SHP77 (cell line): Measurements from ENCODE around the gene TICRR.
"Not testable (repeated sequence)": the region's sequence is repeated elsewhere in the genome, so short reads cannot be mapped to it uniquely, and the experiment has no call there.

ENCODE experiments used
- DNase-seq, 2 experiments: peaks; one replicate each; lab custom pipeline; 2025; lab: John Stamatoyannopoulos, UW

TICRR gene, protein sequence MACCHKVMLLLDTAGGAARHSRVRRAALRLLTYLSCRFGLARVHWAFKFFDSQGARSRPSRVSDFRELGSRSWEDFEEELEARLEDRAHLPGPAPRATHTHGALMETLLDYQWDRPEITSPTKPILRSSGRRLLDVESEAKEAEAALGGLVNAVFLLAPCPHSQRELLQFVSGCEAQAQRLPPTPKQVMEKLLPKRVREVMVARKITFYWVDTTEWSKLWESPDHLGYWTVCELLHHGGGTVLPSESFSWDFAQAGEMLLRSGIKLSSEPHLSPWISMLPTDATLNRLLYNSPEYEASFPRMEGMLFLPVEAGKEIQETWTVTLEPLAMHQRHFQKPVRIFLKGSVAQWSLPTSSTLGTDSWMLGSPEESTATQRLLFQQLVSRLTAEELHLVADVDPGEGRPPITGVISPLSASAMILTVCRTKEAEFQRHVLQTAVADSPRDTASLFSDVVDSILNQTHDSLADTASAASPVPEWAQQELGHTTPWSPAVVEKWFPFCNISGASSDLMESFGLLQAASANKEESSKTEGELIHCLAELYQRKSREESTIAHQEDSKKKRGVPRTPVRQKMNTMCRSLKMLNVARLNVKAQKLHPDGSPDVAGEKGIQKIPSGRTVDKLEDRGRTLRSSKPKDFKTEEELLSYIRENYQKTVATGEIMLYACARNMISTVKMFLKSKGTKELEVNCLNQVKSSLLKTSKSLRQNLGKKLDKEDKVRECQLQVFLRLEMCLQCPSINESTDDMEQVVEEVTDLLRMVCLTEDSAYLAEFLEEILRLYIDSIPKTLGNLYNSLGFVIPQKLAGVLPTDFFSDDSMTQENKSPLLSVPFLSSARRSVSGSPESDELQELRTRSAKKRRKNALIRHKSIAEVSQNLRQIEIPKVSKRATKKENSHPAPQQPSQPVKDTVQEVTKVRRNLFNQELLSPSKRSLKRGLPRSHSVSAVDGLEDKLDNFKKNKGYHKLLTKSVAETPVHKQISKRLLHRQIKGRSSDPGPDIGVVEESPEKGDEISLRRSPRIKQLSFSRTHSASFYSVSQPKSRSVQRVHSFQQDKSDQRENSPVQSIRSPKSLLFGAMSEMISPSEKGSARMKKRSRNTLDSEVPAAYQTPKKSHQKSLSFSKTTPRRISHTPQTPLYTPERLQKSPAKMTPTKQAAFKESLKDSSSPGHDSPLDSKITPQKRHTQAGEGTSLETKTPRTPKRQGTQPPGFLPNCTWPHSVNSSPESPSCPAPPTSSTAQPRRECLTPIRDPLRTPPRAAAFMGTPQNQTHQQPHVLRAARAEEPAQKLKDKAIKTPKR (N-terminal part only)

DNA sequence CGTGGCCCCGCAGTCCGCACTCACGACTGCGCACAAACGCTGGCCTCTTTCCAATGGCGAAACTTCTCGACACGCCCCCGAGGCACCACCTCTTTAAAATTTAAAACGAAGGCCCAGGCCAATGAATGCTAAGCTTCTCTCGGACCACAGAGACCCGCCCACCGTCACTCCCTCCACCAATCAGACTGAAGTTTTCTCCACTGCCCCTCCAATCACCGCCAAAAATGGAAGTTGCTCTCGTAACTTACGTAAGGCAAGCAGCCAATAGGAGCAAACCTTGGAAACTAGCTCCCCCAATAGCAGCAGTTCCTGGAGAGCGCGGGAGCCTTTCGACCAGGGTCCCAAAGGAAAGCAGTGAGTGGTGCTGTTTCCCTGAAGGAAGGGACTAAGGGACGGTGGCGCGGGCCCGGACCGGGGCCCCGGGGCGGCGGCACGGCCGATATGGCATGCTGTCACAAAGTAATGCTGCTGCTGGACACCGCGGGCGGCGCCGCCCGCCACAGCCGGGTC lies at the start of gene TICRR:
Gene TICRR (plus strand): TSS at position 324 of the 510 bp plus-strand sequence. CDS start 118 bp downstream, at position 442.
- peak; percentile 99 for DNase-seq

DNA sequence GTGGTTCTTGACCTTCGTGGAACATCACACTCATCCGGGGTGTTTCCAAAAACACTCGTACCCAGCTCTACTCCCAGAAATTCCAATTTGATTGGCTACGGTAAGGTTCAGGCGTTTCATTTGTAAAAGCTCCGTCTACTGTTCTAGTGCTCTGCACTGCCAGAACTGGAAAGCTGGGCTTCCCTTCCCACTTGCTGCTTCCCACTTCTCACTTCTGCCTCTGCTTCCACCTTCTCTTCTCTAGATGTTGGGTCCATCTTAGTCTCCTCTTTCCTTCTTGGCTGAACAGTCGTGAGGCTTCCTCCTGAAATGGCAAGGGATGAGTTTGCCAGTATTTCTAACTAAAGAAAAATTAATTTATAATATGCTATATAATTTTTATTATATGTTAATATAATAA lies 49.1 kb upstream of the TICRR start:
- no peak for DNase-seq

DNA sequence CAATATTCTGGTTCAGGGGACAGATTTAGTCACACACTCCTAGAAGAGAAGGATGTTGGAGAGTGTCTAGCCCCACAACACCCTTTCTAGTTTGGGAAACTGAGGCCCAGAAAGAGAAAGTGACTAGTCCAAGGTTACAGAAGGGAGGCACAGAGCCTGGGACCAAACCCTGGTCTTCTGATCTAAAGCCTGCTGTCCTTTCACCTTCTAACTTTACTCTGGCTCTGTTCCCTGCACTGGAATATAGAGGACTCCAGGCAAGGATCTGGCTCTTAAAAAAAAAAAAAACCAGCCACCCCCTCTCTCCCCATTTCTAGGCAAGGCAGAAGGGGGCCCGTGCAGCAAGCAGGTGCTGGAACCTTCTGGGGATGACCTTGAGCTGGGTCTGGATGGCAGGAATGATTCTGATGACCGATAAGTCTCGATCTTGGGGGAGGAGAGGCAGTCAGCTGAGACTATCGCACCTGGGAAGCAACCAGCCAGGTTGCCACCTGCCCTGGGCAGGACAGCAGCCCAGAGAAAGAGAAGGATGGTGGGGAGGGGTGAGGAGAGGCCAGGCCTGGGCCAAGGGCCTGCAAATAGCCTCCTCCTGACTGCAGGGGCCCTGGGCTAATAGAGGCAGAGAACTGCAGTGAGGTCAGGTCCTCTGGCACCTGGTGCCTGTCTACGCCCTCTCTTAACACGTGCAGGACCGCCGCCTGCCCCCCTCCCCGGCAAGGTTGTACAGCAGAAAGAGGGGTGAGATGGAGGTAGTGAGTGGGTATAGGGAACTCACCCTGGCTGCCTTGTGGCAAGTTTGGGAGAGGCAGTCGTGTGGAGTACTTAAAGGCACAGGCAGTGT lies 48.4 kb upstream of the TICRR start:
- DNase-seq: no peak

DNA sequence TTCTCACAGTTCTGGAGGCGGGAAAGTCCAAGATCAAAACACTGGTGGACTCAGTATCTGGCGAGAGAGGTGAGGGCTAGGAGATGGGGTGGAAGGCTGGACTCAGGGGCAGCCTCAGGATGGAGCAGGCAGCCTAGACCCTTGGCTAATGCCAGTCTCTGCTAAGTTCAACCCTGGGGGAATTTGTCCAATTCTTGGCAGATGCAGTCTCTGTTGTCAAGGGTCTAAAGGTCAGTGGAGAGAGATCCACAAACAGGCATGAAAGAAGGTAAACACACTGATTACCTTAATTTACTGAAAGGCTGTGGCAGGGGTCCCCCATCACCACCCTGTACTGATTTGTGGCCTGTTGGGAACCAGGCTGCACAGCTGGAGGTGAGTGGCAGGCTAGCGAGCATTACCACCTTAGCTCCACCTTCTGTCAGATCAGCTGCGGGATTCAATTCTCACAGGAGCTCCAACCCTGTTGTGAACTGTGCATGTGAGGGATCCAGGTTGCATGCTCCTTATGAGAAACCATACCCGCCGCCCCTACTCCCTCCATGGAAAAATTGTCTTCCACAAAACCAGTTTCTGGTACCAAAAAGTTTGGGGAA lies 46.4 kb upstream of the TICRR start:
- no peak for DNase-seq

DNA sequence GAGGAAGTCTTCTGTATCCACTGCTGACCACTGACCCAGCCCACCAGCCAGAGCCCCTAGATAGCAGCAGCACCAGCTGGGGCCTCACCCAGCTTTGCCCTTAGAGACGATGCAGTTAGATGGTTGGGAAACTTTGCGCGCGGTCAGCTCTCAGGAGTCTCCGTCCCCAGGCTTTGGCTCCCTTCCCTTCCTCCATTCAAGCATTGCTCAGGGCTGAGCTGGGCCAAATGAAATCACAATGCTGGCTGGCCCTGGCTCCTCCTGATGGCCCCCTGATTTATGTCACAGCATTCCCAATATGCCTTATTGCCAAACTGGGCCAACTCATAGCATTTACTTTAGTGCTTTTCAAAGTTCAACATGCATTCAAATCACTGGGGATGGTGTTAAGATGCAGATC lies 44.3 kb upstream of the TICRR start:
- no peak for DNase-seq

DNA sequence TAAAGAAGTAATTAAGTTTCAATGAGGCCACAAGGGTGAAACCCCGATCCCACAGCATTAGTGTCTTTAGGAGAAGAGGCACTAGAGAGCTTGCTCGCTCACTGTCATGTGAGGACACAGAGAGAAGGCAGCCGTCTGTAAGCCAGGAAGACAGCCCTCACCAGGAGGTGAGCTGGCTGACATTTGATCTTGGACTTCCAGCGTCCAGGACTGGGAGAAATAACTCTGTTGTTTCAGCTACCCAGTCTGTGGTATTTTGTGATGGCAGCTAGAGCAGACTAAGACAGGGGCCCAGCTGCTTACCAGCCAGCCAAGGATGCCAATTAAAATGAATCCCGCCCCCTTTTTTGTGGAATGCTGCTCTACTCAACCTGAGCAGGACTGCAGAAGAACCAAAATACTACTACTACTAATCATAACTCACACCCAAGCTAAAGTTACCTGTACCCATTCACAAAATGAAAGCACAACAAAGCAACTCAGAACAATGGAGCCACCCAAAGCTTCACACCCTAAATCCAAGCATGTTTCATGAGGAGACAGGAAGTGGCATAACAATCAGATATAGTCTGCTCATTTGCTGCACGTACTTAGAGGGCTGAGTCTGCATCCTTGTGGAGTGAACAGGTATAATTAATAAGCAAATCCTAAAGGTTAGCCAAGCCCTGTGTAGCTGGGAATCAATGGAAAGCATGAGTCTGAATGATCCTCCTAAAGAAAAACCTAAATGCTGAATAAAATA lies 43.3 kb upstream of the TICRR start:
- DNase-seq: no peak

DNA sequence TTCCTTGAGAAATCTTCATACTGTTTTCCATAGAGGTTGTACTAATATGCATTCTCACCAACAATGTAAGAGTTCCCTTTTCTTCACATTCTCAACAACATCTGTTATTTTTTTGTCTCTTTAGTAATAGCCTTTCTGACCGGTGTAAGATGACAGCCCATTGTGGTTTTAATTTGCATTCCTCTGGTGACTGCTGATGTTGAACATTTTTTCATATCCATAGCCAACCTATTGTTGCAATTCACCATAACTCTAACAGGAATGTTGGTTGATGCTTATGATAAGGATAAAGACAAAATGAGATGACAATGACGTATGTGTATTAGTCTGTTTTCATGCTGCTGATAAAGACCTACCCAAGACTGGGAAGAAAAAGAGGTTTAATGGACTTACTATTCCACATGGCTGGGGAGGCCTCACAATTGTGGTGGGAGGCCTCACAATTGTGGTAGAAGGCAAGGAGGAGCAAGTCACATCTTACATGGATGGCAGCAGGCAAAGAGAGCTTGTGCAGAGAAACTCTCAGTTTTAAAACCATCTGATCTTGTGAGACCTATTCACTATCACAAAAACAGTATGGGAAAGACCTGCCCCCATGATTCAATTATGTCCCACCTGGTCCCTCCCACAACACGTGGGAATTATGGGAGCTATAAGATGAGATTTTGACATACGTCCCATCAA lies 41.3 kb upstream of the TICRR start:
- DNase-seq: no peak

DNA sequence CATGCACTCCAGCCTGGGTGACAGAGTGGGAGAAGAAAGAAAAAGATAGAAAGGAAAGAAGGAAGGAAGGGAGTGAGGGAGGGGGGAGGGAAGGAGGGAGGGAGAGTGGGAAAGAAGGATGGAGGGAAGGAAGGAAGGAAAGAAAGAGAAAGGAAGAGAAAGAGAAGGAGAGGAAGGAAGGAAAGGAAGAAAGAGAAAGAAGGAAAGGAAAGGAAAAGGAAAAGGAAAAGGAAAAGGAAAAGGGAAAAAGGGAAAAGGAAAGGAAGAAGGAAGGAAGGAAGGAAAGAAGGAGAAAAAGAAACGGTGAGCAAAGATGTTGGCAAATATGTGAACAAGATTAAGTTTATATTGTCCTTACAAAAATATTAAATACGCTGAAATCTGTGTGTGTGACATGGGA lies 36.2 kb upstream of the TICRR start:
- DNase-seq: no peak

DNA sequence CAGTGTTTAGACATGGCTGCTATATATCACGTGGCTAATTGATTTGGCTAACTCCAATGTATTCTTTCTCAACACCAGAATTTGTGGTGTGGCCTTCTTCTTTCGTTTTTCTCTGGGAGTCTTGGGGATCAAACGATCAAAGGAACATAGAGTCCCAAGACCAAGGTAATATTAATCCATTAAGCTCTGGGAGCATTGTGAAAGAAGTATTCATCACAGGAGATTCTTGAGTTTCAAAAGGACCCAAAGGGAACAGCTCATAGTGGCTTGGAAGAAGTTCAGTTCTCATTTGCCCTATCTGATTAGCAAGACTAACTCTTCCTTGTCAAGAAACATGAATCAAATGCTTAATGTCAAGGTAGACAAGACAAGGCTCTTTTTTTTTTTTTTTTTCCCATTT lies 32.9 kb upstream of the TICRR start:
- no peak for DNase-seq

DNA sequence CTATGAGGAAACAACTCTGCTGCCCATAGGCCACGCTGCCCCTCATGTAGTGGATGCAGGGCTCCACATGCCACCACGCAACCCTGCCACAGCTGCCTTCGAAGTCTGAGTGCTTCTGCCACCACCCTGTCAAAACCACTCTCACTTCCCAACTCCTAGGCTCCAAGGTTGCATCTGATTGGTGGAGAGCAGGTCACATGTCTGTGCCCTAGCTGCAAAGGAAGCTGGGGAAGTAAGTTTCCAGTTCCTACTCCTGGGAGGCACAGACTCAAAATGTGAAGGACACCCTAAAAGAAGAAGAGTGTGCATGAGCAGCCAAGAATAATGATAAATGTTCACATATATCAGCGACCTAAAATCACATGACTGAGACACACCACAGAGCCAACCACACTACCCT lies 31.9 kb upstream of the TICRR start:
- no peak for DNase-seq

DNA sequence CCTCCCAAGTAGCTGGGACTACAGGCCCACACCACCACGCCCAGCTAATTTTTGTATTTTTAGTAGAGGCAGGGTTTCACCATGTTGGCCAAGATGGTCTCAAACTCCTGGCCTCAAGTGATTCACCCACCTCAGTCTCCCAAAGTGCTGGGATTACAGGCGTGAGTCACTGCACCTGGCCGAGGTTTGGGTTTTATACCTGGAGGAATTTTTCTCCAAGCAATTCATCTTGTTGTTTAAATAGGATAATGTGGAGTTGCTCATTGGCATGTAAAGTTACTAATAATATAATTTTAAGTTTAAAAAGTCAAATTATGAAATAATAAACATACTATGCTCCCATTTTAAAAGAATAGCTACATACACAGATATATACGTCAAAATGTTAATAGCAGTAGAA lies 26.1 kb upstream of the TICRR start:
- not testable (repeated sequence) for DNase-seq

DNA sequence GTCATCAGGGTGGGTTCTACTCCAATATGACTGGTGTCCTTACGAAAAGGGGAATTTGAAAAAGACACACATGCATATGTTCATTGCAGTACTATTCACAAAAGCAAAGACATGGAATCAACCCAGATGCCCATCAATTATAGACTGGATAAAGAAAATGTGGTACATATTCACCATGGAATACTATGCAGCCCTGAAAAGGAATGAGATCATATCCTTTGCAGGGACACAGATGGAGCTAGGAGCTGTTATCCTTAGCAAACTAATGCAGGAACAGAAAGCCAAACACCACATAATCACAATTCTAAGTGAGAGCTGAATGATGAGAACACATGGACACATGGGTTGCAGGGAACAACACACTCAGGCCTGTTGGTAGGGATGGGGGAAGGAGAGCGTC lies 24.8 kb upstream of the TICRR start:
- no peak for DNase-seq

DNA sequence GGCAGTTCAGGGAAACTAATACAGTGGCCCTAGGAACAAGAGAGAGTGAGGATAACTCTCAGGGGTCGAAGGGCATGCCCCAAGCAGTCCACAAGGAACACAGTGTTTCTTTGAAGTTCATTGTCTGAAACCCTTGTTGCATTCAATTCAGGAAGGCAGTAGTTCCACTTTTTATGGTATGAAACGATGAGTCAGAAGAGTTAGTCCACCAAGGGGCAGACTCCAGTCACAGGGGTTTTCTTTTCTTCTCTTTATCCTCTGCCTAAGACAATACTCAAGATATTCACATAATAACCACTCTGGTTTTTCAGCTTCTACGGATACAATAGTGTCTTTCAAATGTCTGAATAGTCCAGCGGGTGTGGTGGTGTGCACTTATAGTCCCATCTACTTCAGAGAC lies 23.7 kb upstream of the TICRR start:
- no peak for DNase-seq

DNA sequence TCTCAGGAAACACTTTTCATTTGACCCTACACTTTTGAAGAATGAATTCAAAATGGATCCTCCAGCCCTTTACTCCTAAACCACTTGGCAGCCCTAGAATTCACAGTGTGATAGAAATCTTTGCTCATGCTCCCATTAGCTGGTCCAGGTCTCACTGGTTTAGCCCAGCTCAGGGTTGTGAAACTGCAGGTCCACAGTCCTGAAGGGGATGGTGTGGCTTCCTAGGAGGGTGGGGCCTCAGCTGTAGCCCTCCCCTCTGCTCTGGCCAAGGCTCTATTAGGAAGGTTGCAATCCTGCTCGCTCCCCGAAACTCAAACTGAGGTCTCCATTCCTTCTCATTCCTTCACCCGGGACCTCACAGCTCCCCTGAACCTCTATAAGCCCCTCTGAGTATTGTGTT lies 21.6 kb upstream of the TICRR start:
- no peak for DNase-seq

DNA sequence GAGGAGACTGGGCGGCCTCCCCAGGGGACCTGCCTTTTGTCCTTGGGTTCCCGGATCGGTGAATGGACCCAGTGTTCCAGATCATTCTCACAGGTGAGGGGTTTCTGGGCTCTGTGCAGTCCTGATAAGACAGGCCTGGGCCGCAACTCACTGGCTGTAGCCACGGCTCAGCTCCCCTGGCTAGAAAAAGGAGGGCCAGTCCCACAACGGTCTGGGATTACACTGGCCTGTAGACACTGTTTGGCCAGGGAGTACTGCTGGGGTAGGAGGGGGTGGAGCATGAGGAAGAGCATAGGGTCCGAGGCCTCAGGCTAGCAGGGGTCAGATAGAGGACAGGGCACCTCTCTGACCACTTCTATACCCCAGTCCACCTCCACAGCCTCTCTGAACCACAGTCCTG lies 21.0 kb upstream of the TICRR start:
- no peak for DNase-seq

DNA sequence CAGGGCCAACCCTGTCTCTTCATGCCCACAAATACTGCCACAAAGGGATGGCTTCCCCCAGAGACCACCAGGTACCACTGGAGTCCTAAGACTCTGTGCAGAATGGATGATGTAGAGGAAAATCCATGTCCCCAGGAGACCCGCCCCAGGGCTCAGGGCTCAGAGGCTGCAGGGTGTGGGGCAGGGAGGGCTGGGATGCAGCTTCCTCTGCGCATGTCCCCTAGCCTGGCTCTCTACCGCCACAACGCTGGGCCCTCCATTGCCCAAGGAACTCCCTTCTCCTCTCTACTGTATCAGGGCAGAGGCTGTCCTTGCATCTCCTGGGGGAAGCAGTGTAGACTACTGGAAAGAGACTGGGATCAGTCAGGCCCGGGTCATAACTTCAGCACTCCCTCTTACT lies 19.5 kb upstream of the TICRR start:
- no peak for DNase-seq

DNA sequence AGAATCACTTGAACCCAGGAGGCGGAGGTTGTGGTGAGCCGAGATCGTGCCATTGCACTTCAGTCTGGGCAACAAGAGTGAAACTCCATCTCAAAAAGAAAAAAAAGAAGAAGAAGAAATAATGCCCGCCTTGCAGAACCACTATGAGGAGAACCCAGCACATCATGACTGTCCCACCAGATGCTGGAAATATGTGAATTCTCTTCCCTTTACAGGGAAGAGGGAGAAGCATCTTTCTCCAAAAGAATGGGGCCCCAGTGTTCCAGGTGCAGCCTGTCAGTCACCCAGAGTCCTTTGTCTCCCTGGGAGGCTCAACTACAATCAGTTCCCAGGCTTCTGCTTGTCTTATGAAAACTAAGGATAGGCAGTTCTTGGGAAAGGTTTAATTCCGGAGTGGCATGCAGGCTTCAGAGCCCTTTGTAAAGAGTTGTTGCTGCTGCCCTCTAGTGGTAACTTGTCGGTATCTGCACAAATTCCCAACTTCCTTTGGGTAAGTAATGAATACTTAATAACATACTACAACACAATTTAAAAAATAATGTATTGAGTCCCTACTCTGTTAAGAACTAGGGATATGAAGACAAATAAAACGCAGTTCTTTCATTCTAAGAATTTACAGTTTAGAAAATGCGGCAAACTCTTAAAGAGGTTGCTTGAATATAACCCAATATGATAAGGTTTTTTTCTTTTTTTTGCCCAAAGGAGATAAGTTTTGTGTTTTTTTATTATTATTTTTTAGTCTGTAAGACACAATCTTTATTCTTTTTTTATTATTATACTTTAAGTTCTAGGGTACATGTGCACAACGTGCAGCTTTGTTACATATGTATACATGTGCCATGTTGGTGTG lies 18.6 kb upstream of the TICRR start:
- peak; percentile 47 to 51 for DNase-seq

DNA sequence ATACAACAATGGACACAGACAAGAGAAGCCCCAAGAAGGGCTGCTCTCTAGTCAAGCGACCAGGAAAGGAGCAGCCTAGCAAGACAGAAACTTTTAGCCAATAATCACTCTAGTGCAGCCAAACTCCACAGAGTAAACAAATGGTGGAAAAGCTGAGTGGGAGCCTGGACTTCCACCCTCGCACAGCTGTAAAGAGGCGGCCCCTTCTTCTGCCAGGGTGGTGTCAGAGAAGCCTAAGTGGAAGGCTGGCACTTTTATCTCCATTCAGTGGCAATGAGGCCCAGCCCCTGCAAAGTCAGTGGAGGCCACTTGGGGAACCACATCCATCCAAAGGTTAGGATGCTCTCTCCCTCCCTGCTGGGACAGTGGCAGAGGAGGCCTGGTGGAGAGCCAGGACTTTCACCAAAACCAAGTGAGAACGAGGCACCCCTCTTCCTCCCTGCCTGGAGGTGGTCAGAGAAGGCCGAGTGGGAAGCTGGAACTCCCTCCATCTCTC lies 15.5 kb upstream of the TICRR start:
- DNase-seq: no peak
